Inflammatory macrophage treated with lipopolysaccharide for 1 hour (primary cell): ENCODE results near the gene RAD51B.

ENCODE experiments used
- DNase-seq, 2 donors: peaks; one replicate each; pipeline ENCODE4 v3.0.0-alpha.2; 2020 to 2022

The RAD51B gene

DNA sequence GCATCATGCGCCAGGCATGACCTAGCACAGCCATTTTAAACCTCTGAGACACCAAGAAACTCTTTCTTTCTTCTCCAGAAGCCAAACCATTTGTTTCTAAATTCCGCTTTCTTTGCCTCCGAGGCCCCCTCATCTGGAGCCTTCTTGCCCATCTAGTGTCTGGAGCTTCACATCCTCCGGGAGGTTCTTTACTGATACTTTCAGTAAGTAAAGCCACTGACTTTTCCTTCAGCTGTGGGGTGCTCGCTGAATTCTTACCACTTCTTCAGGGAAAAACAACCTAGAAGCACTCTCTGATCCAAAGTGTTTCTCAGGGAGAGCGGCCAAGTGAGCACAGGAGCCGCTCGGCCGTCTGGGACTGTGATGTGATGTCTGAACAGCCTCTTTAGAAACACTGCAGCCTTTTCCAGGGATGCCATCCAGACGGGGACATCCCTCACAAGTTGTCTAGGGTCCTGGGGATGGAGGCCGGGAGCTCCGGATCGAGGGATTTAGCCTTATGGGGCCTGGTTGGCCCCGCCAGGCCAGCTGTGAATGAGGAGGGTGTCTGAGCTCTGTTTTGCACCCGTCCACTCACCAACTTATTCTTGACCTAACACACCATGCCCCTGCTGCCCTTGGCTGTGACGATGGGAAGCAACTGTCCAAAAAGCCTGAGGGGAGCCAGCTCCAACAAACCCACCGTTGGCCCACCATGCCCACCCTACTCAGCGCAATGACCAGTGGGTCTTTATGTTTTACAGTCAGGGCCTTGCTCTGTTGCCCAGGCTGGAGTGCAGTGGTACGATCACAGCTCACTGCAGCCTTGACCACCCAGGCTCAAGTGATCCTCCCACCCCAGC, 812.7 kb downstream of the RAD51B start:
- no peak for DNase-seq

DNA sequence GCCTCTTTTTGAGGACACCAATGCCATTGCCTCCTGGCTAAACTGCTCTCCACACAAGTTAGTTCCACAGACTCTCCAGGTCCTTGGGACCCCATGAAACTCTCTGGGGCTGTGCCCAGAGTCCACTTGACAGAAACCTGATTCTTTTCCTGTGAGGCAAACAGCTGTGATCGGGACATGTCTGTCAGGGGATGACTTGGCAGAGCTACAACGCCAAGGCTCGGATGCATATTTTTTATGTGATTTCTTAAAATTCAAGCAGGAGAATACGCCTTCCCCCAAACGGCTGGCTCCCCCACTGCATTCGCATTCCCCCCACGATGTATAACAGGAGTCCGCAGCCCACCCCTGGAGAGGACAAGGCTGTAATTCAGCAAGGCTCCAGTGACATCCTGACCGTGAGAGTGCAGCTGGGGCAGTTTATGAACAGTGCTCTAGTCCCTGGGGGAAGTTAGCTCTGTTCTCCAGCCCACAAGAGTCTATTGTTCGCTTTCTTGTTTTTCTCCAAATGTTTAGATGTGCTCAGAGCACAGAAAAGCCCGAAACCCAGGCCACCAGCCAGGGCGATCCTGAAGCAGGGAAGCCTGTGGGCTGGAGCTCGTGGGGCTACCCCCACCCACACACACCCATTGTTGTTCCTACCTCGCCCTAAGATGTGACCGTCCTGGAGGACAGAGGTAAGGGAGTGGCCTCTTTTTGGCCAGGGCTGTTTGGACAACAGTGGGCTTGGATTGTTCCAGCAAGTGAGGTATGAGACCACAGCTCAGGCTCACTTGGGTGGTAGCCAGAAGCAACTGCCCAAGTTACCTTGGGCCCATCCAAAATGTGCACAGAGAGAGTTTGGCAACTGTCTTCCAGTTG, 813.8 kb downstream of the RAD51B start:
- DNase-seq = peak; percentile 17 to 35

DNA sequence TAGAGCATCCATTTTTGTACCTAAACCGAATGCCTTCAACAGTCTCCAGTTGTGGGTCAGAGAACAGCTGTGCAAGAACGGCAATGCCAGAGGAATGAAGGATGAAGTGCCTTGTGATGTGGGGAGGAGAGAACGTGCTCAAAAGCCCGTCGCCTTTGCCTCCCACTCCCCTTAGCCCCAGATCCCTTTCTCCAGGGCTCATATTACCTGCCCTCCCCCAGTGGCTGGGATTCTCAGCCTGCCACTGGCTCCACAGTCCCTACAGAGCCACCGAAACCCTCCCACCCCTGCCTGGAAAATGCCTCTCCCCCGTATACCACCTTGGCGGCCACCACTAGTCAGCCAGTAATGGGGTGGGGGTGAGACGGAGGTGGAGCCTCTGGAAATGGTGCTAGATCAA, 814.8 kb downstream of the RAD51B start:
- no peak for DNase-seq

DNA sequence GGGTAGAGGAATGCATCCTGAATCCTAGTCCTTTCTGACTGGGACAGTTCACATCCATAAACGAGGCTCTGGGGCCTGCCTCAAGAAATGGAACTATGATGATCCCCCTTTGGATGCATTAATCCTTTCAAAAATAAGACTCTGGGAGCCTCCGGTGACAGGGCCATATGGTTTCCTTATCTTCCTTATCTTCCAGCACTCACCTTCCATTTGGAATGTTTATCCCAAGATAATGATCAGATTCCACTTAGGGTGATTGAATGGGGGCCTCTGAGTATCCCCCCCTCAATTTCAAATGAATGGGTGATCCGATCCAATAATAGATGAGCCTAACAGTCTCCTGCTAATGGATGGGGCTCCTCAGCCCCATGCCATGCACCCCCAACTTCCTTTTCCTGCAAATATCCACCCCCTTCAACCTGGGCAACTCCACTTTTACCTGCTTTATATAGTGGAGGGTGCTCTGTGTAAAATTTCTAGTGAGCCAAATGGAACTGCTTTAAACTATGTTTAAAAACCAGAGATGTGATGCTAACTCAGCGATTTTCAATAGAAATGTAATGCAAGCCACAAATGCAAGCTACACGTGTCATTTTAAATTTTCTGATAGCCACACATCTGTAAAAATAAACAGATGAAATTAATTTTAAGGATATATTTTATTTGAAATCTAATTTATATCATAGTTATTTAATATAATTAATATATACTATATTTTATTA, 815.5 kb downstream of the RAD51B start:
- no peak for DNase-seq

DNA sequence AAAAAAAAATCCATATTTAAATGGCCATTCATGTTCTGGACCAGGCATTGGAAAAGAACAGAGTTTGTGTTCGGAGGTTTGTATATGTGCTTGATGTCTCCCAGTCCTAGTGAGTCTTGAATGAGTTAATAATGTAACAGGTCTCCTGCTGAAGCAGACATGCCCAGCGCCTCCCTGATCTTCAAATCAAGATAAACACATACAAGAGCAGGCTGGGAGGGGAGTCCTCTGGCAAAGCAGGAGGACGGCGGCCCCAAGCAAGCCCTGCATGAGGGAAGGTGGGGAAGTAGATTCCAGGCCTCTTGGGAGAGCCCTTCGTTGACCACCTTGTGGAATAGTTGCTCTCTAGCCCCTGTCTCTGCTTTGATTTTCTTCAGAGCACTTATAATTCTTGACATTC, 817.0 kb downstream of the RAD51B start:
- no peak for DNase-seq

DNA sequence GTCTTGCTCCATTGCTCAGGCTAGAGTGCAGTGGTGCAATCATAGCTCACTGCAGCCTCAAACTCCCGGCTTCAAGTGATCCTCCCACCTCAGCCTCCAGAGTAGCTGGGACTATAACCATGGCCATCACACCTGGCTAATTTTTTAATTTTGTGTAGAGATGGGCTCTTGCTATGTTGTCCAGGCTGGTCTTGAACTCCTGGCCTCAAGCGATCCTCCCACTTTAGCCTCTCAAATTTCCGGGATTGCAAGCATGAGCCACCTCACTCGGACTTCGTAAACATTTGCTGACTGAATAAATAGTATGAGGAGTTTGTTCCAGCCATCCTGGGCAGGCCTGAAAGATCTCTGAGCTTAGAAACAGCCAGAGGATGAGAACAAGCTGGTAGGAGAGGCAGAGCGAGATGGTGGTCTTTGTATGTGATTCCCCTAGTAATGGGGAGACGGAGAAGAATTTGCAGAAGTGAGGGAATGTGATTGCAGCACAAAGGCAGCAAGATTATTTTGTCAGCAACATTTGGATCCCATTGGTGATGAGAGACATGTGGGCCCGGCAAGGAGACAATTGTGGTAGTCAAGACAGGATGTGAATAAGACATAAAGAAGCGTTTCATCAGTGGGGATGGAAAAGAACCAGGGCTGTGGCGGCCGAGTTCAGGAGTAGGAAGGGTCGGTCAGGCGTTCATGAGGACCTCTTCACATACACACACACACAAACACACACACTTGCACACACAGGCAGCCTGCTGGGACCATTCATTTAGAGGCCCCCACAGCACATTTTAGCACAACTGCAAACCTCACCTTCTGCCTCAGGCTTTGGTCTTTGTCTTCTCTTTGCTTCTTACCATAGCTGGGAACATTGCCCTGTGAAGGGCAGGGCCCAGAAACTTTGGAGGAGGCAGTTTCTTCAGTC, 817.8 kb downstream of the RAD51B start:
- DNase-seq = peak; percentile 47 to 48

DNA sequence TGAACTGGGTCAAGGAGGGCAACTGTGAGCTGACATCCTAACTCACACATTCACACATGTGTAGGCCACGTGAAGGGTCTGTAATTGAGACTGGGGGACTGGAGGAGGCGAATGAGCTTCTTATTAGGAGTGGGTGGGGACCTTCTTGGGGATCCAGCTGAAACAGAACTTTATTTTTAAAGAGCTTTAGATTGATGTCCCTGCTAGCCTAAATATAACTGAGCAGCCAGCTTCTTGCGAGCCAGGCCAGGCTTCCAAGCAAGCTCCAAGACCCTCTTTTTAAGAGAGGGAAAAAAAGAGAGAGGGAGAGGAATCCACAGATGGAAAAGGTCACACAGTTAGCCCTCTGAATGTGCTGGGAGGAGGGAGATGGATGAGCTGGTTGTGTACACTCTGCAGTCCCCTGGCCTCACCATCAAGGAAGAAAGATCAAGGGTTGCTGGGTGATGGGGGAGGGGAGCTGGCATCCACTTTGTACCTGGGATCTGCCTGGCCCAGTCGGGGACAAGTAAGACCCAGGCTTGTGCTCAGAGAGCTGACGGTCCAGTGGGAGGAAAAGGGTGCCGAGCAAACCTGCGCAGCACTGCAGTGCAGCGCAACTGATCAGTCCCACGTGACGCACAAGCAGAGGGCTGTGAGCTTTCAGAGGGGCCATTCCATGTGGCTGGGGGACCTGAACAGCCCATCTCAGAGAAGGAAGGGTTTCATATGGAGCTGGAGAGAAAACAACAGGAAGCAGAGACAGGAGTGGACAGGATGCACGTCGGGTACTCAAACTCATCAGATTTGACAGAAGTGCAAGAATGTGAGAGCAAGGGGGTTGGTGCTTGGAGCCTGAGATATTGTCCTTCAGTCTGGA, 818.8 kb downstream of the RAD51B start:
- no peak for DNase-seq

DNA sequence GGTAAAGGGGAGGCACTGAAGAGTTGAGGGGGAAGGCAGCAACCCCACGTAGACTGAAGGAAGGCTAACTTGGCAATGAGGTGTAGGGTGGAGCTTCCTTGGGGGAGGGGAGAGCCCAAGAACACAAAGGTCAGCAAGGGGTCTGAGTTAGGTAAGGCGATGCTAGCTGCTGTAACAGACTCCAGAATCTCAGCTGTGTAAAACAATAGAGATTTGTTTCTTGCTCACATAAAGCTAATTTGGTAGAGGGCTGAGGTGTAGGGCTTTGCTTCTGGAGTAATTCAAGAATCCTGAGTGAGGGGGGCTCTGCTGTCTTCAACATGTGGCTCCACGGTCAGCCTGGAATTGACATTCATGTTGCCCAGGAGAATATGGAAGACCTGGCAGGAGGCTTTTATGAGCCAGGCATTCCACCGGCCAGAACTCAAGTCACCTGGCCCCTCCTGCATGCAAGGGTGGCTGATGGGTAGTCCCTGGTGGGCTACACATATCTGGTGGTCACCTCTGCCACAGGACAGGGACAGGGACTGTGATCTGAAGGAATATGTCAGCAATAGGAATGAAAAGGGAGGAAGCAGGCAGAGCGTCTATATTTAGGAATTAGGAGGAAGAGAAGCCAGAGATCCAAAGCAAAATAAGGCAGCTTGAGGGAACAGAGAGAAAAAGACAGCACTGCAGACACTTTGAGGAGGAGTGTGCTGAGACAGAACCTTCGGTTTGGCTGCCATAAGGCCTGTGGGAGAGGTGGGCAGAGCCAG, 819.6 kb downstream of the RAD51B start:
- DNase-seq = no peak

DNA sequence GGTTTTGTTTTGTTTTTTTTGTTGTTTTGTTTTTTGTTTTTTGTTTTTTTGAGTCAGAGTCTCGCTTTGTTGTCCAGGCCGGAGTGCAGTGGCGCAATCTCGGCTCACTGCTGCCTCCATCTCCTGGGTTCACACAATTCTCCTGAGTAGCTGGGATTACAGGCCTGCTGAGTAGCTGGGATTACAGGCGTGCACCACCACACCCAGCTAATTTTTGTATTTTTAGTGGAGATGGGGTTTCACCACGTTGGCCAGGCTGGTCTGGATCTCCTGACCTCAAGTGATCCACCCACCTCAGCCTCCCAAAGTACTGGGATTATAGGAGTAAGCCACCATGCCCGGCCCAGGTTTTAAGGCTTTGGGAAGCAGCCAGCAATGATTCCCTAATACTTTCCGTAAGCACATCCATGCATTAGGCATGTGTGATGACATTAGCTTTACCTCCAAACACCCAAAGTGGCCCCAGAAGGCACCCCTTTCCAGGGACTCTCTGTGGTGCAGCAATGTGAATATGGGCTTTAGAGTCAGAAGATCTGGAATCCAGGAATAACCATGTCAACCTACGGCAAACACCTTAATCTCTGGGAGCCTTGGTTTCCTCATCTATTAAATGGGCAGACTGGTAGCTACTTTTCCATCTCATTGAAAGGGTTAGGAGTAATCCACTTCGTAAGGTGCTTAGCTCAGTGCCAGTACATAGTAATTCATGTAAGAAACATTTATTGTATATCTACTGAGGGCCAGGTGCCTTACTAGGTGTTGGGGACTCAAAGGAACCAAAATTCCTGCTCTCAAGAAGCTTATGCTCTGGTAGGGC, 820.4 kb downstream of the RAD51B start:
- DNase-seq = no peak

DNA sequence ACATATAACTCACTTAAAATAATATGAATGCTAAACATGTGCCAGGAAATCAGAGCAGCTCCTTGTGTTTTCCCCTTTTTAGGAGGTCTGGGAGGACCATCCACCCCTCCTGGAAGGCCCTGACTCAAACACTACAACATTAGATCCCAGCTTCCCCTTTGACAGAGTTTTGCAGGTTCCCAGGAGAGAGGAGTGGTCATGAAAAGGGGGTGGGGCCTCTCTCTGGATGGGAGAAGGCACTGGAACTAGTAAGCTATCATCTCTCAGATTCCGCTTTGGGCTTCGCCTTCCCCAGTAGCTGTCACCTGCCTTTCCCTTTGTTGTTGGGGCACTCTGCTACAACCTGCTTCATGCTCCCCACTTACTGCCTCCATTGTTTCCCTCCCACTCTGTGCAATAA, 824.1 kb downstream of the RAD51B start:
- no peak for DNase-seq

DNA sequence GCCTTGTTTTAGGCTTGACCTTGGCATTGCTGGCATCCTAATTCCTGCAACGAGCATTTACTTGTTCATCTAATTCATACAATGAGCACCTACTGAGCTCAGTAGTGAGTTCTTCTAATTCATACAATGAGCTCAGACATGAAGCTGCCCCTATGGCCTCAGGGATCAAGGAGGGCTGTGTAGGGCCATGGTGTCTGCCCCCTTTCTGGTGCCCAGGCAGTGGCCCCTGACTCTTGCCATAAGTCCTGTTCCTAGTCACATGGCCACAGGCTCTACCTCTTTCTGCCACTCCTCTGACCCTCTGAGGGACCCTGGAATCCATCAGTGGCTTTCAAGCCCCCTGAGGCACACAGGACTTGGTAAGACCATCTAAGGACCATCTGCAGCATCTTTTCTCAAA, 824.5 kb downstream of the RAD51B start:
- DNase-seq = no peak

DNA sequence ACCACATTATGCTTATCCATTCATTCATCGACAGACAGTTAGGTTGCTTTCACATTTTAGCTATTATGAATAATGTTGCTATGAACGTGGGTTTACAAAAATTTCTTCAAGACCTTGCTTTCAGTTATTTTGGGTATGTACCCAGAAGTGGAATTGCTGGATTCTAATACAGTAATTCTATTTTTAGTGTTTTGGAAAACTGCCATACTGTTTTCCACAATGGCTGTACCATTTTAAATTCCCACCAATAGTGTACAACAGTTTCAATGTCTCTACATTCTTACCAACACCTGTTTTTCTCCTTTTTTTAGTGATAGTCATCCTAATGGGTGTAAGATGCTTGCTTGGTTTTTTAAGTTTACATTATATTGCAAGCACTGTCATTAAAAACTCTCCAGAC, 825.8 kb downstream of the RAD51B start:
- DNase-seq = no peak

DNA sequence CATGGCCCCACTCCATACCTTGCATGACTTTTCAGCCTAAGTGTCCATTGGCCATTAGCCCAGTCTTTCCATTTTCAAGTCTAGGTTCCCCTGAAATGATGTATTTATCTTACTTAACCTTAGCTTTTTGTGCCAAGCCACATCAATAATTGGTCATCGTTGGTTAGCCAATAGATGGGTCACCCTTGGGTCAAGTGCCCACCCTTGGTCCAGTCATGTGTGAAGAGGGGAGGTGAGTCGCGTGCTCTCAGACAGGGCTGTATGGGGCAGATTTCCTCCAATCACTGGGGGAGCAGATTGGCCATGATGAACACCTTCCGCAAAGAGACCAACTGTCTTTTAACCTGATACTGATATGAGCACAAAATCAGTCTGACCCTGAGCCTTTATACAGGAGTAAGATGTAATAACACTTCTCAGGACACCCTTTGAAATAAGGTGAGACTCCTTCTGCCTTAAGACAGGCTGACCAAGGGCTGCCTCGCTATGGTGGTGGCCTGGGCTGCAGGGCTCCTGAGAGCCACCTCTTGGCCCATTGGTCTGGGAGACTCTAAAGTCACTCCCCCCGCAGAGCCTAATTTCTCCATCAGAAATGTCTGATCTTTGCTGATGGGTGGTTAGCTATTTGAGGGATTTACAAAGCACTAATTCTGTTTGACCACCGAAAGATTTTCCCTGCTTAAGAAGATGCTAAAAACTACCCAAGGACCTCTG, 830.1 kb downstream of the RAD51B start:
- no peak for DNase-seq

DNA sequence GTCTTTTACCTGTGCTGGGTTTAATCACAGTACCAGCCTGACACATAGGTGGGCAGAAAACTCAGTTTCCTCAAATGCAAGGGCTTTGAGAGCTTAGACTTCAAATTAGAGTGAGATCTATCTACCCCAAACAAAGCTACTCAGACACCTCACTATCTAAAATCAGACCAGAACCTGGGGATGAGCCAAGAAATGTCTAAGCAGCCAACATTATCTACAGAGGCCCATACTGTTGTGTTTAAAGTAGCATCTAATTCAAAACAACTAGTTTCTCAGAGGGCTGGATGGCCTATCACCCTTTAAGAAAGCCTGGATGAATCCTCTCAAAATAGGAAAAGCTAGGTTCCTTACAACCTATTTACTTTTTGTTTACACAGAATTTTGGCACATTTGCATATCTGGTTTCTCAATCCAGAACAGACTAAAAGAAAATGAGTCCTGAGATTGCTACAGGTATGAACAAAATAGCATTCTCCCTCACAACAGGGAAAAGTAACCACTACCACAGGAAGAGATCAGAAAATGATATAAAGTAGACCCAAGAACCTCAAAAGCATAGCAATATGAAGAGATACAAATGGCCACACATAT, 830.9 kb downstream of the RAD51B start:
- DNase-seq = no peak

DNA sequence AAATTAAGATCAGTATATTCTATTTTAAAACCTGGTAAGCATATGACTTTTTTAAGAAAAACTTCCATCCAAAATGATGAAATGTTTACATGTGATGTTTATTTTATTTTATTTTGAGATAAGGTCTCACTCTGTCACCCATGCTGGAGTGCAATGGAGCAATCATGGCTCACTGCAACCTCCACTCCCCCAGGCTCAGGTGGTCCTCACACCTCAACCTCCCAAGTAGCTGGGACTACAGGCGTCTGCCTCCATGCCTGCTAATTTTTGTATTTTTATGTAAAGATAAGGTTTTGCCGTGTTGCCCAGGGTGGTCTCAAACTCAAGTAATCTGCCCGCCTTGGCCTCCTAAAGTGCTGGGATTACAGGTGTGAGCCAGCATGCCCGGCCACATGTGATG, 831.5 kb downstream of the RAD51B start:
- DNase-seq = no peak

DNA sequence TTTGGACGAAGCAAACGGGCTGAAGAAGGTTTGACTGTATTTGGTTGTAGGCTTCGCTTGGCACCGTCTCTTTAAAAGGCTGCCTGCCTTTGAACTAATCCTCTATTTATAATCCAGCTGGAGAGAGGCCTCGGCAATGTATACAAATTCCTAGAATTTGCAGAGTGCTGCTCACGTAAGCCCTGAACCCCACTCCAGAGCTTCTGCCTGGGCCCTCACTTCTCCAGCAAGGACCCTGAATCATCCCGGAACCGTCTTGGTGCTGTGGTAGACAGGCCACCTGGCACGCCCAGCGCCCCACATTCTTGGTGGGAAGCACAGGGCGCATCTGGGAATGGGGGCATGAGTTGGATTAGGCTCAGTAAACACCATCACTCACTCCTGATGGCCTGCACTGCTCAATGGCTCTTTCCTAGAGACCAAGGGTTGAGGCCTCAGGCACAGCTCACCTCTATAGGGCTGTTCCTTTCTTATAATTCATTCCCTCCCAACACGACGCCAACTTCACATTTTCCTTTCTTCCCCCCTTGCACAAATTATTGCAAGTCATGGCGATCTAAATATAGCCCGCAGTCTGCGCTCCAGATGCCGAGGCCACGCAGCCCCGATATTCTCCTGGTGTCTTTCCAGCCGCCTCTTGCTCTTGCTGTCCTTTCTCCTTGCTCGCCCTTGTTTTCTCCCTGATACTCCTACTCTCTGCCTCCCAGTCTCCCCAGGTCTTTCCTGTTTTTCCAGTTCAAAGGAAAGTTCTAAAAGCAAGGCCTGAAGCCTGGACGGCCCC, 832.3 kb downstream of the RAD51B start:
- DNase-seq = no peak

DNA sequence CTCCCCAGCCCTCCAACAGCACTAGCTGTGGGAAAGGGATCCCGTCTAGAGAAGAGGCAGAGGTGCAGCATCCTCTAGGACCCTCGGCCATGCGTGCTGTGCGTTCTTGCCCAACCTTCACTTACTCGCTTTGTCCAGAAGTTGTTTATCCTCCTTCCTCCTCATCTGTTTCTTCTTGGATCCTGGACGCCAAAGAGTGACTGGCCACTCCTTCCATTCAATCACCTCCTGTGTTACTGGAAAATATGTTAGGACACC, 832.8 kb downstream of the RAD51B start:
- DNase-seq = no peak

DNA sequence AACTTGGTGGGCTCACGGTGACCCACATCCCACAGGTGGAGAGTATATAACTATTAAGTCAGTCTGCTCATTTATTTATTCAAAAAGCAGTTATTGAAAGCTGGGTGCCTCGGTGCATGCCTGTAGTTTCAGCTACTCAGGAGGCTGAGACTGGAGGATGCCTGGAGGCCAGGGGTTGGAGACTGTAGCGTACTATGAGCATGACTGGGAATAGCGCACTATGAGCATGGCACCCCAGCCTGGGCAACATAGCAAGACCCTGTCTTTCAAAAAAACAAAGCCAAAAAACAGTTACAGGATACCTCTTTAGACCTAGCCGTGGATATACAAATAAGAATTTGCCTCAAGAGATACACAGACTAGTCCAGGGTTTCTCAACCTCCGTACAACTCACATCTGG, 833.5 kb downstream of the RAD51B start:
- DNase-seq = no peak
